HG03103 (cell line): ENCODE data around the gene SBK2.
"Not testable (repeated sequence)": the region's sequence is repeated elsewhere in the genome, so short reads cannot be mapped to it uniquely, and the experiment has no call there.

Experiments used
- ATAC-seq: cut with Tn5 transposase; IDR thresholded peaks from one replicate; pipeline ENCODE4 v1.9.1; 2021; ENCODE audit warnings: low read depth; ENCODE audit not compliant: unreplicated experiment

SBK2 gene

DNA sequence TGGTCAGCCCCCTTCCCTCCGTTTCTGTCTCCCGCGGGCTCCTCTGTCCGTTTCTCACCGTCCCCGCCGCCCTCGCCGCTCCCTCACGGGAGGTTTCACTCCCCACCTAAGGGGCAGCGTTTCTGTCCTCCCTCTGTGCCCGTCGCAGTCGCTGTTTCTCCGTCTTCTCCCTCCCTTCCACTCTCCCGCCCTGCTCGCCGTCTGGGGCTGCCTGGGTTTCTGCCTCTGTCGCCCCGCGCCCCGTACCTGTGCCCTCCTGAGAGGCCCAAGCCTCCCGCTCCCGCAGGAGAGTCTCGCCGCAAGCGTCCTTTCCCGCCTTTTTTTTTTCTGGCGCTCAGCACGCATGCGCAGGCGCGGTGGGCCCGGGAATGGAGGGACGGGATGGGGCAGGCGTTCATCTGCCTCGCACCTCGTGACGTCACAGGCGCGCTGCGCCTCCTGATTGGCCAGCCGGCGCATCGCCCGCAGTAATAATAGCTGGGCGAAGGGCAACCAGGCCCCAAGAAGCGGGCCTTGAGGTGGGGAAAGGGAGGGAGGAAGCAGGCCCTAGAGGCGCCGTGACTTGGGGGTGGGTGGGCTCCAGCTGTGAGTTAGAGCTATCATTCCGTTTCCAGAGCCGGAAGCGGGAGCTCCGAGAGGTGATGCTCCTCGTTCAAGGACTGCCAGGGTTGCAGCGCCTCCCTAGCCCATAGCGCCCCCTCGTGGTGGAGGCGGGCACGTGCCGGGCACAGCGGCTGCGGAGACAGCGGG is 33.3 kb downstream of the SBK2 start:
- peak; percentile 95 for ATAC-seq

- no peak for ATAC-seq
Measured at GRCh38 chr19:55503157-55503501, 33.8 kb downstream of the SBK2 start.

DNA sequence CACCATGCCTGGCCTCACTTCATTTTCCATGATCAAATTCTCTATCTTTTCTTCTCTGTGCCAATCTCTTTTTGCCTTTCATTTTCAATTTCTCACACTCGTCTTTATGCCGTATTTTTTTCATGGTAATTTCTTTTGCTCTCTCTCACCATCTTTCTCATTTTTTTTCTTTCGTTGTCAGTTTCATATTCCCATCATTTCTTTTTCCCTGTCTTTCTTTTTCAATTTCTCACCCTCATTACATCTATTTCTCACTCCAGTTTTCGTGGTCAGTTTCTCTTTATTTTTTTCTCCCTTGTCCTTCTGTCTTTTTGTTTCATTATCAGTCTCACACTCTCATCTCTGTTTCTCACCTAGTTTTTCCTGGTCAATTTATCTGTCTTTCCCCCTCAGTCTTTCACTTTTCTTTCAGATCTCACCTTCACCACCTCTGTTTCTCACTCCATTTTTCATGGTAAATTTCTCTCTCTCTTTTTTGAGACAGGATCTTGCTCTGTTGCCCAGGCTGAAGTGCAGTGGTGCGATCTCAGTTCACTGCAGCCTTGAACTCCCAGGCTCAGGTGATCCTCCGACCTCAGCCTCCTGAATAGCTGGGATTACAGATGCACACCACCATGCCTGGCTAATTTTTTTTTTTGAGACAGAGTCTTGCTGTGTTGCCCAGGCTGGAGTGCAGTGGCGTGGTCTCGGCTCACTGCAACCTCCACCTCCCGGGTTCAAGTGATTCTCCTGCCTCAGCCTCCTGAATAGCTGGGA is 34.6 kb downstream of the SBK2 start:
- no peak for ATAC-seq

- ATAC-seq = no peak
Measured at GRCh38 chr19:55500368-55500952, 36.5 kb downstream of the SBK2 start.

DNA sequence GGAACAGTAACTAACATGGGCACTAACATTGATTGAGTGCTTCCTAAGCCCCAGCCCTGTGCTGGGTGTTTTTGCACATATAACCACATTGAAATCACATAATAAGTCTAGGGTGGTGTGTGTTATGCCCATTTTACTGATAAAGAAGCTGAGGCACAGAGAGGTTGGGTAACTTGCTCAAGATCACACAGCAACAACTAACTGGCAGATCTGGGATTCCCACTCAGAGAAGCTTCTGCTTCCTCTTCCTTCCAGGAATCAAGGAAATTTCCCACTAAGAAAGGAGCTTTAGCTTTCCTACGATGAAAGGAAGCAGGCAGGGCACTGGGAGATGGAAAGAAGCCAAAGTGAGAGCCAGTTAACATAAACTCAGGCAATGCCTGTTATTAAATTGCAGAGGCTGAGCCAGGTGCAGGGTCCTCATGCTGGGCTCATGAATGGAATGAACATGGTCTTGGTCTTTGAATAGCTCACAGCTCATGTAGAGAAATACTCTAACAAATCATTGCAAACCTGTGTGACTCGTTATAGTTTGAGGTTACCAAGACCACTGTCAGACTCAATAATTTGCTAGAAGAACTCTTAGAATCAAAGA is 38.6 kb downstream of the SBK2 start:
- no peak for ATAC-seq

- ATAC-seq = no peak
Measured at GRCh38 chr19:55497763-55498162, 39.2 kb downstream of the SBK2 start.

DNA sequence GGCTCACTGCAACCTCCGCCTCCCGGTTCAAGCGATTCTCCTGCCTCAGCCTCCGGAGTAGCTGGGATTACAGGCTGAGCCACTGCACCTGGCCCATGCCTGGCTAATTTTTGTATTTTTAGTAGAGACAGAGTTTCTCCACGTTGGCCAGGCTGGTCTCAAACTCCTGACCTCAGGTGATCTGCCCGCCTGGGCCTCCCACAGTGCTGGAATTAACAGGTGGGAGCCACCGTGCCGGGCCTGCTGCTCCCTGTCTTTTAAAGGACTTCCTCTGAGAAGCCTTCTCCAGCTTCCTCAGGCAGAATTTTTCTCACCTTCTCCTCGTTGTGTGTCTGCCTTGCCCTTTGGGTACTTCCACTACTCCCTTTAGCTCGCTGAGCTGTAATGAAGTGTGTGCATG is 40.1 kb downstream of the SBK2 start:
- ATAC-seq = not testable (repeated sequence)

GRCh38 chr19:55495646-55496349 is 41.1 kb downstream of the SBK2 start:
- no peak for ATAC-seq

GRCh38 chr19:55494172-55494761 is 42.7 kb downstream of the SBK2 start:
- no peak for ATAC-seq

DNA sequence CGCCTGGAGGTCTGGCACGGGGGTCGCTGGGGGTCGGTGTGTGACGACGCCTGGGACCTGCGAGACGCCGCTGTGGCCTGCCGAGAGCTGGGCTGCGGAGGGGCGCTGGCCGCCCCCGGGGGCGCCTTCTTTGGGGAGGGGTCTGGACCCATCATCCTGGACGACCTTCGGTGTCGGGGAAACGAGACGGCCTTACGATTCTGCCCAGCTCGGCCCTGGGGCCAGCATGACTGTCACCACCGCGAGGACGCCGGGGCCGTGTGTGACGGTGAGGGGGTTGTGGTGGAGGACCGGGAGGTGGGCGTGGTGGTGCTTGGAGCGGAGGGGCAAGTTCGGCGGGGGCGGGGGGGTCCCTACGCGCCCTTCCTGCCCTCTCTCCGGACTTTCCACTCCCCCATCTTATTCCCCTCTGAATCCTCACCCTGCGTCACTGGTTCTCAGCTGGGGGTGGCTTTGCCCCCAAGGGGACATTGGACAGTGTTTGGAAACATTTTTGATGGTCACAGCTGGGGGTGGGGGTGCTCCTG is 43.2 kb downstream of the SBK2 start:
- no peak for ATAC-seq

DNA sequence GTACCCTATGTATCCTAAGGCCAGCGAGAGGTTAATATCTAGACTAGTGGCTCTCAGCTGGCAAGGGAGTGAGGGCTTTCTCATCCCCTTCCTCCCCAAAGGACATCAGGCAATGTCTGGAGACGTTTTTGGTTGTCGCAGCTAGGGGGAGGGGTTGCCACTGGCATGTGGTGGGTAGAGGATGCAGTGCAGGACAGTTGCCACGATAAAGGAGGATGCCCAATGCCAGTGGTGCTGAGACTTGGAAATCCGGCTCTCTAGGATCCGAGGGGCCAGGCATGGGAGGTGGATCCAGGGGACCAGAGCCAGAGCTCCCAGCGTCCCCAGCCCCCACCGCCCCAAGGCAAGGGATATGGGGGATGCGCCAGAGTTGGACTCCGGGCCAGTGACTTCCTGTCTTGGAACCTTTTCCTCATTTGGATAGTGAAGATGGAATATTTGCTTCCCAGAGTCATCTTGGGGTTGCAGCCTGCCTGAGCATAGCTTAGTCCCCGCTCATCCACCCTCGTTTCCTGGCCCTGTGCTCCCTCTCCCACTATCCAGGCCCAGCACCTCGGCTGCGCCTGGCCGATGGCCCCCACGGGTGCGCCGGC is 43.8 kb downstream of the SBK2 start:
- no peak for ATAC-seq

DNA sequence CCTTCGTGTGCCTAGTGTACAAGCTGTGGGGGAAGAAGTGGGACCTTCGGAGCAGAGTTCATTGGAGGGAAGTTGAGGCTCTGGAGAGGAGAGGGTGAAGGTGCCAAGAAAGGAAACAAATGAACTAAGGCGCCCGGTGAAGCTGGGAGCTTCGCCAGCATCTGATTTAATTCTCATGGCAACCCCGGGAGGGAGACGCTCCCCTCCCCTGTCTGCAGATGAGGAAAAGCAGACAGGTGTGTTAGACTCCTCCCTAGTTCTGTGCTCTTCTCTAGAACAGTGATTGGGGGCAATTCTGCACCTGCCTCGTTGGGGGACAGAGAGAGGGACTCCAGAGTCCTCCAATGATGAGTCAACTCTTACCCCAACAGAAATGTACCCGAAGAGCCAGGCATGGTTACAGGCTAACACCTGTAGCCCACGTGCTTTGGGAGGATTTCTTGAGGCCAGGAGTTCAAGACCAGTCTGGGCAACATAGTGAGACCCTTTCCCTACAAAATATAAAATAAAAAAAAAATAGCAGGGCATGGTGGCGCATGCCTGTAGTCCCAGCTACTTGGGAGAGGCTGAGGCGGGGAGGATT is 44.5 kb downstream of the SBK2 start:
- ATAC-seq = no peak

- no peak for ATAC-seq
Measured at GRCh38 chr19:55491546-55492360, 45.2 kb downstream of the SBK2 start.

DNA sequence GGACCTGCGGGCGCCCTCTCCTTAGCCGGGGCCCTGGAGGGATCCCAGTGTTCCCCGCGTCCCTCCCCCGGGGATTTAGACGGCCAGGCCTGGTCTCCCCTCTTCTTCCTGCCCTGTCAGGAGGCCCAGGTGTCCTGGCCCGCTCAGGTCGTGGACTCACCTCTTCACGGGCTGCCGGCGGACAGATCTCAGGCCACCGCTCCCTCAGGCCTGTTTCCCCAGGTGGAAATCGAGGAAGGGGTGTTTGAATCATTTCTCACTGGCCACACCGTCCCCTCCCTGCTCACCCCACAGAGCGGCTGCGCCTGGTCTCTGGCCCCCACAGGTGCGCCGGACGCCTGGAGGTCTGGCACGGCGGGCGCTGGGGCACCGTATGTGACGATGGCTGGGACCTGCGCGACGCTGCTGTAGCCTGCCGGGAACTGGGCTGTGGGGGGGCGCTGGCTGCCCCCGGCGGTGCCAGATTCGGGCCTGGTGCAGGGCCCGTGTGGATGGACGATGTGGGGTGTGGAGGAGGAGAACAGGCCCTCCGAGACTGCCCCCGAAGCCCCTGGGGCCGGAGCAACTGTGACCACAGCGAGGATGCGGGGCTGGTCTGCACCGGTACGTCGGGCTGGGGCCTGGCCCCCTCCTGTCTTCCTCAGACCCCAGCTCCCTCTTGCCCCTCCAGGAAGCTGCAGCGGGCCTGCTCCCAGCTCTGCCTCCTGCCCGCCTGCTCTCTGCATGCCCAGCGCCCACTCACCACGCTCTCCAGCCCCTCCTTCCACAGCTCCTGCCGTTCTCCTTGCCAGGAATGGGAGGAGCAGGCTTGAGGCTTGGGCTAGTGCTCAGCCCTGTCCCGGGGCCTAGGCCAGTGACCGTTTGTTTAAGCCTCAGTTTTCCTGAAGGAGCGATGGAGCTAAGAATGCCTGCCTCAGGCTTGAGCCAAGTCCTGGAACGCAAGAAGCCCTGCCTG is 46.2 kb downstream of the SBK2 start:
- no peak for ATAC-seq

DNA sequence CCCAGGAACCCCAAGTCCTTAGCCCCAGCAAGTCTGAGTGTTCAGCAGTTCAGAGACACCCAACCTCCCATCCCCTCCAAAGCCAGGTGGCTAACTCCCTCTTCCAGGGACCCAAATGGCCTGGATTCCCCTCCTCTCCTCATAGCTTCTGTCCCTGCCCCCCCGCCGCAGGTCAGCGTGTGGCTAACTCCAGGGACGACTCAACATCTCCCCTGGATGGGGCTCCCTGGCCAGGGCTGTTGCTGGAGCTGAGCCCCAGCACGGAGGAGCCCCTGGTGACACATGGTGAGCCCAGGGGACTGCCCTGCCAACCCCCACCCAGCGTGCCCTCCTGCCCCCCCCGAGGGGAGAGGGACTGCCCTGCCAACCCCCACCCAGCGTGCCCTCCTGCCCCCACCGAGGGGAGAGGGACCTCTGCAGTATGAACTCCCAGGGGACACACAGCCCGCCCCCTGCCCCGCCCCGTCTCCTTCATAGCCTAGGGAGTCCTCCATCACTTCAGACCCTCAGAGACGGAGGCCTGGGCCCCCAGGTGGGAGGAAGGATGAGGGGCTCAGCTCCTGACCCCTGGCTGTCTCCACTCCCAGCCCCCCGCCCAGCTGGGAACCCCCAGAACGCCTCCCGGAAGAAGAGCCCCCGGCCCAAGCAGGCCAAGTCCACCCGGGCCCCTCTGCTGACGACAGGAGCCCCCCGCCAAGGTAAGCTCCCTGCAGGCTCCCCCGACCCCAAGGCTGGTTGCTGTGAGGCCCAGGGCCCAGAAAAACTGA is 47.0 kb downstream of the SBK2 start:
- no peak for ATAC-seq

DNA sequence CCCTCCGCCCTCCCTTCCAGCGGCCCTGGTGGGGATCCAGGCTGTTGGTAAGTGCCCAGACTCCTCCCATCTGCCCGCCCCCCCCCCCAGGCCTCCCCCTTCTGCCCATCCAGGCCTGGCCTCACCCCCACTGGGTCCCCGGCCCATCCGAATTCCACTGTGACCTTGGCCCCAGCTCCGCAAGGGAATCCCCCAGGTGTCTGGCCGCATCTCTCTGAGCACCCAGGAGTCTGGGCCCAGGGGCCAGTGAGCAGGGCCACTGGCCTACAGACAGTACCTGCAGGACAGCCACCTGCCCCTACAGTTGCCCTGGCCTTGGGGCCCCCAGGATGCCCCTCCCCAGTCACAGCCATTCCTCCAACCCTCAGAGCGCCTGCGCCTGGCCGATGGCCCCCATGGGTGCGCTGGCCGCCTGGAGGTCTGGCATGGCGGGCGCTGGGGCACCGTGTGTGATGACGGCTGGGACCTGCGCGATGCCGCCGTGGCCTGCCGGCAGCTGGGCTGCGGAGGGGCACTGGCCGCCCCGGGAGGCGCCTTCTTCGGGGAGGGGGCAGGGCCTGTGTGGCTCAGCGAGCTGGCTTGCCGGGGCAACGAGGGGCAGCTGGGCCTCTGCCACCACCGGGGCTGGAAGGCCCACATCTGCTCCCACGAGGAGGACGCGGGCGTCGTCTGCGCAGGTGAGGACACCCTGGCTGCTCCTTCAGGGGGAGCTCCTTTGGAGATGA is 47.8 kb downstream of the SBK2 start:
- no peak for ATAC-seq
